ENCODE data around the gene PSMD9.

Gene PSMD9

GRCh38 chr12:121957861-121958515, 69.4 kb downstream of the PSMD9 start:
- DNase-seq, result no peak

DNA sequence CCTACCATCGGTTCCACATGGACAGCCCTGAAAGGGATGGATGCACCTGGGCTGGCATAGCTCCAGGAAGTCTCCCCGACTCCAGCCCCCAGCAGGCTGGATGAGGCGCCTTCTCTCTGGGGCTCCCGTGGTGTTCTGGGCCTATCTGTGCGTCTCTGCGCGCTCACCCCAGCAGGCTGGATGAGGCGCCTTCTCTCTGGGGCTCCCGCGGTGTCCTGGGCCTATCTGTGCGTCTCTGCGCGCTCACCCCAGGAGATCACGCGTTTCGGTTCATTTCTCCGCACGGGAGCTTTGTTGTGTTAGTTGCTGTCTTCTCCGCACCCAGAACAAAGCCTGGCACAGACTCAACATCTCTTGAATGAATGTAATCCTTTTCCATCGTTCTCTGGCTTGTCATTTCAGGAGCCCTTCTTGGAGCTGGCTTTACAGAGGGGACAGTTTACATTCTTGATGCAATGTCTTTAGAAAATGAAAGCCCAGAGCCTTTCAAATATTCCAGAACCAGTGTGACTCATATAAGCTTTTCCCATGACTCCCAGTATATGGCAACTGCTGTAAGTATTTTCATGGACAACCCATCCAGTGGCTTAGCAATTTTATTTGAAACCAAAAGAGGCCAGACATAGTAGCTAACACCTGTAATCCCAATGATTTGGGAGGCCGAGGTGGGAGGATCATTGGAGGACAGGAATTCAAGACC, 70.1 kb downstream of the PSMD9 start:
- no peak for DNase-seq

GRCh38 chr12:121960541-121960940, 72.0 kb downstream of the PSMD9 start:
- DNase-seq, result no peak

GRCh38 chr12:121961195-121961879, 72.7 kb downstream of the PSMD9 start:
- DNase-seq, result no peak

DNA sequence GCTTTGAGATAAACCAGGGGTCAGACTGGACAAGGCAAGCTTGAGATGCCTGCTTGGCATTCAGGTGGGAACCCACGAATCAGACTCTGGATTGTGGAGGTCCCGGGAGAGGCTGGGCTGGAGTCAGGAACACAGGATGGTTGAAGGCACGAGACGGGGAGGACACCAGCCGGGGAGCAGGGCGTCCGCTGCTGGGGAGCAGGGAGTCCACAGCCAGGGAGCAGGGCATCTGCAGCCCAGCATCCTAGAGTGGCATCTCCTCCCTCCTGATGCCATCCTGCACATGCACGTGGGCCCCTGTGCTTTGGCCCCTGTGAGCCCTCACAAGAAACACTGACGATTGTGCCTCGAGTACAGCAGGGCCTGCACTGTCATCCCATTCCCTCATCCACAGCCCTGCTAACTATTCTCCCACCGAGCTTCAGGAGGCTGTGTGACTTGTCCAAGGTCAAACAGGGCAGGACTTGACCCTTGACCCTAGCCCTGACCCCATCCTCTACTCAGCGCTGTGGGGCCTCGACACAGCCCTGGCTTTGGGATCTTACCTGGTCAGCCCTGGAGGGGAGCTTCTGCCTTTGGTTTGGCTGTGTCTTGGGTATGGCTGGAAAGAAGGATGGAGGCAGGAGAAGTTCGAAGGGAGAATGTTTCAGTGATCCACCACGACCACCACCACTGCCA, 74.9 kb downstream of the PSMD9 start:
- DNase-seq, result no peak

GRCh38 chr12:121964813-121965643, 76.4 kb downstream of the PSMD9 start:
- no peak for DNase-seq

GRCh38 chr12:121966959-121967358, 78.4 kb downstream of the PSMD9 start:
- no peak for DNase-seq
